T-helper 17 cell (primary cell): ENCODE measurements around the gene DSN1. TPM values are rescaled to one million over a fixed set of nuclear protein-coding genes. Genes with fewer than 3 reads are reported as not detected.

ENCODE experiments used
- ATAC-seq: fragments of 150-1000 bp; cut with Tn5 transposase; 2 replicates; pipeline ENCODE4 v1.10.0; 2021; ENCODE audit warnings: mild to moderate bottlenecking, moderate library complexity
- DNase-seq, 3 donors: peaks; one replicate each; pipeline versions ENCODE4 v3.0.0 to v3.0.0-alpha.2; 2020 to 2021
- H3K9me3 ChIP-seq: one replicate; pipeline ENCODE4 v1.7.0; 2013; ENCODE audit warnings: low read length, mild to moderate bottlenecking; ENCODE audit not compliant: control insufficient read depth, poor library complexity, severe bottlenecking
- H3K27ac Mint-ChIP-seq: one replicate; pipeline ENCODE4 v1.8.0; 2022; ENCODE audit warnings: mild to moderate bottlenecking, moderate library complexity, mixed read lengths
- H3K27me3 Mint-ChIP-seq: one replicate; pipeline ENCODE4 v1.8.0; 2022; ENCODE audit warnings: mixed read lengths
- H3K36me3 Mint-ChIP-seq: one replicate; pipeline ENCODE4 v1.8.0; 2022; ENCODE audit warnings: low read depth, mixed read lengths
- H3K4me1 Mint-ChIP-seq: one replicate; pipeline ENCODE4 v1.8.0; 2022; ENCODE audit warnings: mild to moderate bottlenecking, mixed read lengths
- H3K4me3 Mint-ChIP-seq: one replicate; pipeline ENCODE4 v1.8.0; 2022; ENCODE audit warnings: mild to moderate bottlenecking, moderate library complexity, mixed read lengths
- total RNA-seq, 4 donors: library from RNA in 2 of 4; stranded (reverse) in 2 of 4; gene quantifications; one replicate each; pipeline ENCODE4 v1.2.3 and lab custom pipeline; 2022 to 2026

Gene DSN1
- total RNA-seq, 2 donors from 2014 or later = 9.0 to 9.7 TPM

DNA sequence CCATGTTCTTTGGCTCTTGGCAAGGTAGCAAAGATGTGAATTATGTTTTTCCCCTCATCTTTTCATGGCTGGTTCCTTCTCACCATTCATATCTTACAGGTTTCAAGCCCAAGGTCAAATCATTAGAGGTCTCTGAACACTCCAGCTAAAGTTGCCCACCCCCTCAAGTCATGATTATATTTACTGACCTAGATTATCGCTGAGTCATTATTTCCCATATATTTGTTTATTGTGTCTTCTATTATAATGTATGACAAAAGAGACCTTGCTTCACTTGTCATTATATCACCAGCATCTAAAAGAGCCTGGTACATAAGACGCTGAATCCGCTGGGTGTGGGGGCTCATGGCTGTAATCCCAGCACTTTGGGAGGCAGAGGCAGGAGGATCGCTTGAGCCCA, 12.4 kb downstream of the DSN1 start:
- ATAC-seq (no peak), DNase-seq (no peak)
- no peak overlapping the region for H3K4me3 Mint-ChIP-seq
- H3K9me3 ChIP-seq = no peaks in the 10 kb centered on the region
- H3K36me3 Mint-ChIP-seq = peaks cover 3% of the 10 kb centered on the region
- H3K27ac Mint-ChIP-seq = no peak overlapping the region
- H3K4me1 Mint-ChIP-seq = peaks cover 4% of the 10 kb centered on the region
- no peaks in the 10 kb centered on the region for H3K27me3 Mint-ChIP-seq

- Mint-ChIP-seq H3K4me3 (no peak overlapping the region), H3K4me1 (peaks cover 4% of the 10 kb centered on the region), H3K27me3 (no peaks in the 10 kb centered on the region), H3K27ac (no peak overlapping the region), H3K36me3 (peaks cover 3% of the 10 kb centered on the region)
- DNase-seq (no peak), ATAC-seq (no peak)
- H3K9me3 ChIP-seq = no peaks in the 10 kb centered on the region
Observed at GRCh38 chr20:36760647-36761046, 12.9 kb downstream of the DSN1 start.

DNA sequence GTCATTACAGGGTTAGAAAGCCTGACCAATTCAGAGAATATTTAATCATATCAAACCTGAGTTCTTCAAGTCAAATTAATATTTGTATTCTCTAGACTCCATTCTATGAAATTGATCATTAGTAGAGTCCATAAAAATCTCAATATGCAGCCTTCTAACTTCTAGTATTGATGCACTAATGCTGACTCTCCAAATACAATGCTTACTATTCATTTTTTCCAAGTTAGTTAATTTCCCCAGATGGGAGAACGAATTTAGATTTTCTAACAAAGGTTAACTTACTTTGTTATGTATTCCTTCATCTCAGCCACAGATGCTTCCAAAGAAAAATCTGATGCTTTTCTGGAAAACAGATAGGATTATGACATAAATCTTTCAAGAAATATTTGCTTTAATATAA, 15.3 kb downstream of the DSN1 start:
- no peaks in the 10 kb centered on the region for H3K9me3 ChIP-seq
- no peak overlapping the region for H3K4me3 Mint-ChIP-seq
- H3K4me1 Mint-ChIP-seq = peaks cover 4% of the 10 kb centered on the region
- H3K36me3 Mint-ChIP-seq = peaks cover 3% of the 10 kb centered on the region
- no peaks in the 10 kb centered on the region for H3K27me3 Mint-ChIP-seq
- peak overlapping the region; percentile 92 for H3K27ac Mint-ChIP-seq
- no peak for ATAC-seq
- DNase-seq = no peak

DNA sequence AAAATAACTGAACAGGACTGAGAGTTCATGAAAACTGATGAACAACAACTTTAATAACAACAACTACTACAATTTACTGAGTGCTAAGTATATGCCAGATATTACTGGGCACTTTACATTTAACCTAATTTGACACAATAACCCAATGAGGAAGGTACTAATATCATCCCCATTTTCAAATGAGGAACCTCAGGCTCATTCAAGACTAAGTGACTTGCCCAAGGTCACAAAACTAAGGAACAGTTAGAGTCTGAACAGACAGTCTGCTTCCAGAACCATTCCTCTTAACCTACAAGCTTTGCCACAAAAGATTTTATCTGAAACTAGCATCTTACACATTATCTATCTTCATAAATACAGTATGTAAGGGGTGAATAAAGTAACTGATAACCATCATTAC, 17.1 kb downstream of the DSN1 start:
- peaks cover 3% of the 10 kb centered on the region for H3K36me3 Mint-ChIP-seq

GRCh38 chr20:36754656-36755222, 18.8 kb downstream of the DSN1 start:
- no peaks in the 10 kb centered on the region for H3K9me3 ChIP-seq
- ATAC-seq = peak; percentile 86
- peak in 1 of 3 donors; percentile 35 for DNase-seq
- H3K4me1 Mint-ChIP-seq = peaks cover 4% of the 10 kb centered on the region
- no peak overlapping the region for H3K4me3 Mint-ChIP-seq
- H3K36me3 Mint-ChIP-seq = peaks cover 3% of the 10 kb centered on the region
- no peaks in the 10 kb centered on the region for H3K27me3 Mint-ChIP-seq
- H3K27ac Mint-ChIP-seq = peak overlapping the region; percentile 34

More for the DNA sequence above, 17.1 kb downstream of the DSN1 start:
- H3K4me1 Mint-ChIP-seq = peaks cover 4% of the 10 kb centered on the region
- no peaks in the 10 kb centered on the region for H3K9me3 ChIP-seq
- no peaks in the 10 kb centered on the region for H3K27me3 Mint-ChIP-seq
- ATAC-seq (no peak), DNase-seq (no peak)
- H3K4me3 Mint-ChIP-seq = no peak overlapping the region
- H3K27ac Mint-ChIP-seq = no peak overlapping the region

DNA sequence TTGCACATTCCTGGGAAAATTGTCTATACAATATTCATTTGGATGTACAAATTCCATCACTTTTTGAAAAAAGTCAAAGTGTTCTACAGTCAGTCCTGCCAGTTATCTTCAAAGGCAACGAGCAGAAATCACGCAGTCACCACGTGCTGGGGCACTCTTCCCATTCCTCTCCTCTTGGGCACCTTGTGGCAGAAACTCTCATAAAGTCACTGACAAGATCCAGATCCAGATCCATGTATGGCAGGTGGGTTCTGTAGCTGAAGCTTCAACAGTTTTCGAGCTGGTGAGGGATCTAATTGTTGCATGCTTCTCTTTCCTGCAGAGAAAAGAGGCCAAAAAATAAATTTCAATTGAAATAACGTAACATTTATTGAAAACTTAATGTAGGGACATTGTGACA, 21.0 kb downstream of the DSN1 start:
- no peak for ATAC-seq
- Mint-ChIP-seq H3K4me1 (peaks cover 2% of the 10 kb centered on the region), H3K27ac (no peak overlapping the region), H3K27me3 (no peaks in the 10 kb centered on the region), H3K36me3 (peaks cover 2% of the 10 kb centered on the region), H3K4me3 (no peak overlapping the region)
- DNase-seq = no peak
- H3K9me3 ChIP-seq = no peaks in the 10 kb centered on the region

DNA sequence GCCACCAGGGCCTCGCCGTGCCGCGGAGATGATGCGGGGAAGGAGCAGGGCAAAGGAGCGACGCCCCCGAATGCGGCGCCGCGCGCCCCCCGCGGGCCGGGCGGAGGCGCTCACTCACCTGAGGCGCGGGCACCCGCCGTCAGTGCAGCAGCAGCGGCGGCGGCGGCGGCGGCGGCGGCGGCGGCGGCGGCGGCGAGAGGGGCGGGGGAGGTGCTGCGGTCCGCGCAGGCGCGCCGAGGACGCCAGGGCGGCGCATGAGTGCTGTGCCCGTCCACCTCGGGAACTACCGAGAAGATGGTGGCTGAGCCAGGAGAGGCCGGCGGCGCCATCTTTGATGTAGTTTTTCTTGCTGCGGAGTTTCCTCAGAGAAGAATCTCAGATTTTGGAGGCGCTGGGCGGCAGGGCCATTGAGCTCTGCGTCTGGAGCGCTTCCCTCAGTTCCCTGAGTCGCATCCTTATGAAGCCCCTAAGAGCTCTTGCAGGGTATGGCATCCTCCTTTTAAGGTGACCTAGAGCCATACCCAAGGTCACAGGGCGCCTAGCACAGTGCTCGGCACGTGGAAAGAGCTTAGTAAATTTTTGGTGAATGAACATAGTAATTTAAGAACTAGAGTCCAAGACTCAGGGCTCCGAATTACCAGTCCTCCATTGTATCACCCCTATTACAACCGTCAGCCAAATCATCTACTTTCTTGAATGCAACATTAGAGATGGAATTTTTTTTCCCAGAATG, 27.5 kb downstream of the DSN1 start, which contains the start of gene NDRG3:
Gene NDRG3, minus strand, starts transcription at position 164 of the 733 bp plus-strand sequence. CDS start 24,355 bp downstream, outside the sequence.
- no peaks in the 10 kb centered on the region for H3K9me3 ChIP-seq
- peaks cover 19% of the 10 kb centered on the region for H3K4me1 Mint-ChIP-seq
- peak; percentile 87 to 90 (median 89) for DNase-seq
- H3K4me3 Mint-ChIP-seq = peak within 1 kb of the TSS; percentile 94
- no peaks in the 10 kb centered on the region for H3K36me3 Mint-ChIP-seq
- ATAC-seq = peak; percentile 99
- peak within 1 kb of the TSS; percentile 84 for H3K27ac Mint-ChIP-seq
- no peaks in the 10 kb centered on the region for H3K27me3 Mint-ChIP-seq

DNA sequence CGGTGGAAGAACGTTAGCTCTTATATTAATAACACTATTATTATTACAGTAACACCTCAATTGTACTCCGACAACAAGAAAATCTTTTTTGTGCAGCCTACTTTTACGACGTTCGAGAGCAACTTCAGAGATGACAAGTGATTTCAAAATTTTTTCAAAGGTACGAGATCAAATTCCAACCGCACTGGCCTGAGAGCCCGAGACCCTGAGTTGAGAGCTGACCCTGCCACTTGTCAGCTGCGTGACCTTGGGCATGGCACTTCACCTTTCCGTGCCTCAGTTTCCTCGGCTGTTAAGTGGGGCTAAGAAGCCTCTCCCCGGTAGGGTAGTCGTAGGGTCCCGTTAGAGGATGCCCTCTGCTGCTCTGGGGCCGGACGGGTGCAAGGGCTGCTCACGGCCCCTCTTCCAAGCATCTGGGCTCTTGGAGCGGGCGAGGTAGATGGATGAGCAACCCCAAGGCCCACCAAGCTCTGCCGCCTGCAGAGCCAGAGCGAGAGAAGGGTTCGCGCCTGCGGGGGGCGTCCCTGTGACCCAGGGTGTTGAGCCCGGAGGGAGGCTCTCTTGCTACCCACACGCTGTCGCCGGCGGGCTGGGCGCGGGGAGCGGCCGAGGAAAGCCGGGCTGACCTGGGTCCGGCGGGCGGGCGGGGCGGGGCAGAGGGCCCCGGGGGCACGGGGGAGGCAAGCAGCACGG, 28.2 kb downstream of the DSN1 start:
- Mint-ChIP-seq H3K4me1 (peaks cover 21% of the 10 kb centered on the region), H3K36me3 (no peaks in the 10 kb centered on the region), H3K4me3 (peak overlapping the region; percentile 94), H3K27me3 (no peaks in the 10 kb centered on the region), H3K27ac (peak overlapping the region; percentile 84)
- DNase-seq = no peak
- no peaks in the 10 kb centered on the region for H3K9me3 ChIP-seq
- no peak for ATAC-seq

- peak overlapping the region; percentile 94 for H3K4me3 Mint-ChIP-seq
- DNase-seq (no peak), ATAC-seq (no peak)
Observed at GRCh38 chr20:36744764-36745191, 28.8 kb downstream of the DSN1 start.

DNA sequence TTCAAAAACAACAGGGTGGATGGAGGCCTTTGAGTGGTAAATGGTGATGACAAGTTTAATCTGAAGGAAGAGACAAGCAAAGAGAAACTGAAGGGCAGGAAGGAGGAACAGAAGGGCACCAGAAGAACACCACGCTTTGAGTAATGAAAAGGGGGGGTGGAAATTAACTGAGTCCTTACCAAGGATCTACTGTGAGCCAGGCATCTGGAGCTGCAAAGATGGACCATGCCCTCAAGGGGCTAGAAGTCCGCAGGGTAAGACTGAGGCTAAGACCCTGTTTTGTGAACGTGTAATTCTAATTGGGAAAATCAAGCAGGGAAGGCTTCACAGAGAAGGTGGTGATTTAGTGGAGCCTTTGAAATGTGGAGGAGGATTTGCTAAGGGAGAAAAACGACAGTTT, 29.3 kb downstream of the DSN1 start:
- ATAC-seq (no peak), DNase-seq (no peak)
- no peaks in the 10 kb centered on the region for H3K9me3 ChIP-seq
- Mint-ChIP-seq H3K27me3 (no peaks in the 10 kb centered on the region), H3K4me3 (peak overlapping the region; percentile 94), H3K27ac (peak overlapping the region; percentile 84), H3K36me3 (no peaks in the 10 kb centered on the region), H3K4me1 (peaks cover 21% of the 10 kb centered on the region)

More at GRCh38 chr20:36744764-36745191, 28.8 kb downstream of the DSN1 start:
- Mint-ChIP-seq H3K27me3 (no peaks in the 10 kb centered on the region), H3K36me3 (no peaks in the 10 kb centered on the region), H3K4me1 (peaks cover 21% of the 10 kb centered on the region), H3K27ac (peak overlapping the region; percentile 84)
- no peaks in the 10 kb centered on the region for H3K9me3 ChIP-seq

- no peak for ATAC-seq
- H3K4me1 Mint-ChIP-seq = peaks cover 21% of the 10 kb centered on the region
- H3K9me3 ChIP-seq = no peaks in the 10 kb centered on the region
- H3K27ac Mint-ChIP-seq = no peak overlapping the region
- H3K4me3 Mint-ChIP-seq = no peak overlapping the region
- no peaks in the 10 kb centered on the region for H3K36me3 Mint-ChIP-seq
- DNase-seq = no peak
- no peaks in the 10 kb centered on the region for H3K27me3 Mint-ChIP-seq
Observed at GRCh38 chr20:36742558-36742957, 31.0 kb downstream of the DSN1 start.

- Mint-ChIP-seq H3K27ac (no peak overlapping the region), H3K27me3 (no peaks in the 10 kb centered on the region), H3K4me1 (peaks cover 19% of the 10 kb centered on the region), H3K4me3 (no peak overlapping the region), H3K36me3 (no peaks in the 10 kb centered on the region)
- ATAC-seq (no peak), DNase-seq (no peak)
- H3K9me3 ChIP-seq = no peaks in the 10 kb centered on the region
Observed at GRCh38 chr20:36741072-36741471, 32.5 kb downstream of the DSN1 start.

- H3K4me3 Mint-ChIP-seq = no peak overlapping the region
- no peaks in the 10 kb centered on the region for H3K9me3 ChIP-seq
Observed at GRCh38 chr20:36737183-36737499, 36.4 kb downstream of the DSN1 start.

More at GRCh38 chr20:36737183-36737499, 36.4 kb downstream of the DSN1 start:
- DNase-seq (no peak), ATAC-seq (no peak)
- Mint-ChIP-seq H3K27ac (peak overlapping the region; percentile 45), H3K27me3 (no peaks in the 10 kb centered on the region), H3K4me1 (peaks cover 20% of the 10 kb centered on the region), H3K36me3 (no peaks in the 10 kb centered on the region)
